Activated T-helper 2 cell treated with anti-CD3 and anti-CD28 coated beads, Interferon-gamma antibody, Interleukin-2, Interleukin-4, amounts not matched to agents 10 μg/mL and 5 μg/mL and 100 μg/mL, durations not matched to agents 14 hours and 24 hours and 36 hours (primary cell): ENCODE results near the gene JMY. TPM values are rescaled to one million over a fixed set of nuclear protein-coding genes. Genes with fewer than 3 reads are reported as not detected.

Experiments
- DNase-seq: peaks from one replicate; pipeline ENCODE4 v3.0.0; 2021; ENCODE audit warnings: low spot score
- H3K27ac Mint-ChIP-seq: one replicate; pipeline ENCODE4 v1.8.0; 2021; ENCODE audit warnings: mixed read lengths
- H3K27me3 Mint-ChIP-seq: one replicate; pipeline ENCODE4 v1.8.0; 2021; ENCODE audit warnings: low read depth, mixed read lengths
- H3K36me3 Mint-ChIP-seq: one replicate; pipeline ENCODE4 v1.8.0; 2021; ENCODE audit warnings: low read depth, mixed read lengths
- H3K4me1 Mint-ChIP-seq: one replicate; pipeline ENCODE4 v1.8.0; 2021; ENCODE audit warnings: low read depth, mixed read lengths
- H3K4me3 Mint-ChIP-seq: one replicate; pipeline ENCODE4 v1.8.0; 2021; ENCODE audit warnings: low read depth, mild to moderate bottlenecking, moderate library complexity, mixed read lengths
- H3K9me3 Mint-ChIP-seq: one replicate; pipeline ENCODE4 v1.8.0; 2021; ENCODE audit warnings: mixed read lengths
- intact Hi-C: fragments of 100-400 bp; cut with micrococcal nuclease; formaldehyde crosslinking; loops from one replicate; pipeline ENCODE4 v1.15.1; 2023
- total RNA-seq: library from RNA; stranded (reverse); gene quantifications from 2 replicates; pipeline ENCODE4 v1.2.3, GENCODE V29; 2022

Gene JMY
- total RNA-seq, 1 donor from 2014 or later = 5.8 TPM

DNA sequence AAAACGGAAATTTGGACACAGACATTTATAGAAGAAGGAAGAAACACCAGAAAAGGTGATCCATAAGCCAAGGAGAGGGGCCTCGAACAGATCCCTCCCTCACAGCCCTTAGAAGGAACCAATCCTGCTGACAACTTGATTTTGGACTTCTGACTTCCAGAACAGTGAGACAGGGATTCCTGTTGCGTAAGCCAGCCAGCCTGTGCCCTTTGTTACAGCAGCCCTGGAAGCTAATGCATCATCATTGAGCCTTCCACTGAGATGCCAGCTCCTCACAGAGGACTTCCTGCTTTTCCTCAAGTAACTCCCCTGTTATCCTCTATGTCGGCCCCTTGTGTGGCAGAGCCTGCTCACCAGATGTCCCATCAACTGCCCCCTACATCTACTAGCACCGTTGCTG is 94.1 kb downstream of the JMY start:
- H3K36me3 Mint-ChIP-seq = no peaks in the 10 kb centered on the region
- H3K4me1 Mint-ChIP-seq = no peaks in the 10 kb centered on the region
- no peaks in the 10 kb centered on the region for H3K9me3 Mint-ChIP-seq
- intact Hi-C loops = no loop called here
- H3K4me3 Mint-ChIP-seq = no peak overlapping the region
- H3K27ac Mint-ChIP-seq = no peak overlapping the region
- H3K27me3 Mint-ChIP-seq = peaks cover 2% of the 10 kb centered on the region
- DNase-seq = no peak

DNA sequence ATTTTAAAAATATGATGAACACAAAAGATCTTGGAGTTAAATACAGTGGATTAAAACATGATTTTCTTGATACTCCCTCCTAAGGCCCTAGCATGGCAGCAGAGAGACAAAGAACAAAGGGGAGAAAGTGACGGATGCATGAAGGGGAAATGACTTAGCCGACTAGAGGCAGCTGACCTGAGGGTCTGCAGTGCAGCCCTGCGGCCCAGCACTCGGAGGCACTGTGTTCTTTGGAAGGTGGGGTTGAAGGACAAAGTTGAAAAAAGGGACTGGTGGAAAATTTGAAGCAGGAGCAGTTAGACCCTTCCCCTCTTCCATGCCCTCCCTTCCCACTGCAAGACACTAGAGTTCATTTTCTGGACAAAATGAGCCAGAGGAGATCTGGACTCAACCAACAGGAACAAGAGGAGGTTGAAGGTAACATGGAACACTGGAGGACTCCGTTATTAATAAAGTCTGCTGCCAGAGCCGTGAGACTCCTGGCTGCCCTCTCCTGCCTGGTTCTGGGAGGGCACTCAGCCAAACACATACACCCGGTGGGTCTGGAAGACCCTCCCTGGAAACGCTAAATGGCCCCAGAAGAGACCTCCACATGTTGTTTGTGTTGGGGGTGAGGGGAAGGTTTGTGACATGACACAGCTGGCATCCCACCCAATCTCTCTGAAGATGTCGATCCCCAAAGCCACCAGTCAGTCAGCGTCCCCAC is 98.1 kb downstream of the JMY start:
- Mint-ChIP-seq H3K27ac (no peak overlapping the region), H3K36me3 (no peaks in the 10 kb centered on the region), H3K9me3 (no peaks in the 10 kb centered on the region), H3K4me3 (no peak overlapping the region), H3K4me1 (no peaks in the 10 kb centered on the region), H3K27me3 (peaks cover 9% of the 10 kb centered on the region)
- no peak for DNase-seq
- intact Hi-C loops = no loop called here

DNA sequence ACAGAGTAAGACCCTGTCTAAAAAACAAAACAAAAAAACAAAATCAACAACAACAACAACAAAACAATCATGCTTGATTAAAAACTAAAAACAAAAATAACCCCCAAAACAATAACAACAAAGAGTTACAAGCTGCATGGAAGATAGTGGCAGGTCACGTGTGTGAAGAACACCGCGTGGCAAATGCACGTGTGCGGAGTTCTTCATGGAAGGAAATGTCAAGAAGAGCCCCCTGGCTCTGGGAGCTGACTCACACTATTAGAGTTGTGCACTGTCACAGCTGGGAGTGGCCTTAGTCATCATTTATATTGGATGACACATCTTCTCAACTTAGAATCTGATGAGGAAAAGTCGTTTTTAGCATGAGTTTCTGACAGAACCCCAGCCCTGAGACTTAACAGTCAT is 110.5 kb downstream of the JMY start:
- intact Hi-C loops = no loop called here
- no peaks in the 10 kb centered on the region for H3K4me1 Mint-ChIP-seq
- H3K27me3 Mint-ChIP-seq = no peaks in the 10 kb centered on the region

DNA sequence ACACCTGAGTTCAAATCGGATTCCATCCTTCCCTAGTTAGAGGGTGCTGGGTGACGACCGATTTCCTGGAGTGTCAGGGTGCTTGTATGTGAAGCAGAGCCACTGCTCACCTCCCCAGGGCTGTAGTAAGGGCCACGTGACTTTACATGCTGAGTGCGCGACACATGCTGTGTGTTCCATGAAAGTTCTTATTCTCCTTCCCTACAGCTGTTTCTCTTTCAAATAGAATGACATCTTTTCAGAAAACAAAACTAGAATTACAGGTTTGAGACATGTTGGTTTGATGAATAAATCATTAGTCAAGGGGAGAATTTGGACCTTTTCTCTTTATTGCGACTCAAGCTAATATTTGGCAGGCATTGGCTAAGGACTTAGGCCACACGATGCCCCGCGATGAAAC is 113.1 kb downstream of the JMY start:
- H3K4me1 Mint-ChIP-seq = no peaks in the 10 kb centered on the region
- no peak overlapping the region for H3K27ac Mint-ChIP-seq
- no peak for DNase-seq
- H3K27me3 Mint-ChIP-seq = no peaks in the 10 kb centered on the region
- H3K4me3 Mint-ChIP-seq = no peak overlapping the region
- H3K9me3 Mint-ChIP-seq = no peaks in the 10 kb centered on the region
- no peaks in the 10 kb centered on the region for H3K36me3 Mint-ChIP-seq
- intact Hi-C loops = no loop called here

More for the DNA sequence above, 110.5 kb downstream of the JMY start:
- Mint-ChIP-seq H3K9me3 (no peaks in the 10 kb centered on the region), H3K36me3 (no peaks in the 10 kb centered on the region), H3K27ac (no peak overlapping the region), H3K4me3 (no peak overlapping the region)
- DNase-seq = no peak

DNA sequence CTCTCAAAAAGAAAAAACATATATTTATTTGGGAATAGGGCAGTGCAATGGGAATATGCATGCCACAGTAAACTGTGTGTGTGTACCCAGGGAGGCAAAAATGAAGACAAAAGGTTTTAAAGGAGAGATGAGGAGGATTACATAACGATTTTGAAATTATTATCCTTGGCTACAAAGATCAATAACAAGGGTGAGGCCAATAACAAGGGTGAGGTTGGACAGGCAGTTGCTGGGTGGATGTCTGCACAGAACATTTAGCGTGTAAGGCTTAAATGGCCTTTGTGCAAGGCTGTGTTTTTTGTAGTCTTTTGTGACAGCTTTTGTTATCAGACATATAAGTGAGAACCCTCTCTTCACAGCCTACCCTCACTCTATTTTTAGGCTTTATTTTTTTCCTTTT is 114.0 kb downstream of the JMY start:
- Mint-ChIP-seq H3K9me3 (no peaks in the 10 kb centered on the region), H3K36me3 (no peaks in the 10 kb centered on the region), H3K4me3 (no peak overlapping the region), H3K4me1 (no peaks in the 10 kb centered on the region), H3K27me3 (no peaks in the 10 kb centered on the region), H3K27ac (no peak overlapping the region)
- intact Hi-C loops = no loop called here
- DNase-seq = no peak

DNA sequence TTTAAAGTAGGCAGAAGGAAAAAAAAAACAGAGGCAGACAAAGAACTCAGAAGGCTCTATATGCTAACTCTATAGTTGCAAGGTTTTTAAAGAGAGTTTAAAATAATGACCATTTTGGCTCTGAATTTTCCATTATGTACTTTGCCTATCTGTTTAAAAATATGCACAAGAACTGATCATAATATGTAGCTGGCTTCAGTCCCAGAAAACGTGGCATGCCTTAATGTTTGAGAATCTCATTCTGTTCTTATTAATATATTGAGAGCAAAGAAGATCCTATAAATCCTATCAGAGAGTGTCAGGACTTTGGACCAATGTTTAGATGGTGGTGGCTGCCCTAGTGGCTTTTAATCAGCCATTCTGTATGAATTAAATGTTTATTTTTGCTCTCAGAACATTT is 121.5 kb downstream of the JMY start:
- H3K4me1 Mint-ChIP-seq = no peaks in the 10 kb centered on the region
- no peak for DNase-seq
- H3K9me3 Mint-ChIP-seq = no peaks in the 10 kb centered on the region
- H3K27me3 Mint-ChIP-seq = peaks cover 4% of the 10 kb centered on the region
- no peak overlapping the region for H3K4me3 Mint-ChIP-seq
- H3K27ac Mint-ChIP-seq = no peak overlapping the region
- intact Hi-C loops = no loop called here
- no peaks in the 10 kb centered on the region for H3K36me3 Mint-ChIP-seq

Other genes with a start within 250 kb of the JMY start
- 0.37 and 0.41 TPM in 2 replicates for gene DMGDH, start 166.5 kb upstream of the JMY start, total RNA-seq
- not detected in 2 replicates for gene BHMT2, start 166.4 kb upstream of the JMY start, total RNA-seq
- gene BHMT, start 124.3 kb upstream of the JMY start, total RNA-seq = not detected in 2 replicates